ENCODE data around the gene STON1. TPM values are rescaled to one million over a fixed set of nuclear protein-coding genes. Genes with fewer than 3 reads are reported as not detected.
"Not testable (repeated sequence)": the region's sequence is repeated elsewhere in the genome, so short reads cannot be mapped to it uniquely, and the experiment has no call there.

Gene STON1
- total and polyA plus RNA-seq, 2 experiments from 2014 or later, result 3.0 to 5.6 TPM

DNA sequence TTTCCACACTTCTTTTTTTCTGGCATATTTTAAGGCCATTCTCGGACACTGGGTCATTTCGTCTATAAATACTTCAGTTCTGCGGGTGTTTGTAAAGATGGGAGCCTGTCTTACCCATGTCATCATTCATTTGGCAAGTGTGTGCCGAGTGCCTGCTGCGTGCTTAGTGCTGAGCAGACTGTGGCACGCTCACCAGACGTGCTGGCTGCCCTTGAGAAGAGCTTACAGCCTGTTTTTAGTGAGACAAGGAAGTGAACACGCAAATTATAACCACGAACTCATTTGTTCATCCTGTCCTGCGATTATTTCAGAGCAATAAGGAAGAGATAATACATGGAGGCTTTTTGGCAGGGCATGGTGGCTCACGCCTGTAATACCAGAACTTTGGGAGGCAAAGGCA is 10.4 kb upstream of the STON1 start:
- H3K27ac ChIP-seq, result no peak overlapping the region
- H3F3A ChIP-seq (ENCODE audit: insufficient read depth), result no peaks in the 10 kb centered on the region
- no peaks in the 10 kb centered on the region for H3K9me2 ChIP-seq (ENCODE audit: insufficient read depth)
- H3K27me3 ChIP-seq (replicated peaks; ENCODE audit: insufficient read depth), result no peaks in the 10 kb centered on the region
- H3K4me3 ChIP-seq, result no peak overlapping the region
- H4K20me1 ChIP-seq (ENCODE audit: insufficient read depth), result no peaks in the 10 kb centered on the region
- WGBS, 2 experiments (ENCODE audit: low coverage in 1 of 2, low lambda C conversion rate in 2 of 2, missing lambda C conversion rate in 2 of 2), result 58 to 63% methylated on average over 11 of the region's 11 CpGs
- in situ Hi-C loops (cut with MboI), result no loop called here
- H3K36me3 ChIP-seq (ENCODE audit: low read depth), result peaks cover 3% of the 10 kb centered on the region
- DNase-seq, result peak; percentile 43
- TF ChIP-seq EZH2phosphoT487 (IDR thresholded peaks at IDR 0.05; ENCODE audit: insufficient read depth, low read depth) (no peak), EZH2 (IDR thresholded peaks at IDR 0.05; ENCODE audit: insufficient read depth, poor library complexity, severe bottlenecking) (no peak)
- H3K4me1 ChIP-seq (ENCODE audit: insufficient read depth), result no peaks in the 10 kb centered on the region
- no peaks in the 10 kb centered on the region for H3K79me2 ChIP-seq (ENCODE audit: insufficient read depth)
- H3K4me2 ChIP-seq (ENCODE audit: unreplicated experiment), result no peak overlapping the region
- peak overlapping the region; percentile 7; the same call in 1 of the 2 replicates for H3K9ac ChIP-seq
- H2AFZ ChIP-seq, result no peak overlapping the region; the same call in 1 of the 2 replicates
- H3K9me3 ChIP-seq (ENCODE audit: low read depth), result no peaks in the 10 kb centered on the region

DNA sequence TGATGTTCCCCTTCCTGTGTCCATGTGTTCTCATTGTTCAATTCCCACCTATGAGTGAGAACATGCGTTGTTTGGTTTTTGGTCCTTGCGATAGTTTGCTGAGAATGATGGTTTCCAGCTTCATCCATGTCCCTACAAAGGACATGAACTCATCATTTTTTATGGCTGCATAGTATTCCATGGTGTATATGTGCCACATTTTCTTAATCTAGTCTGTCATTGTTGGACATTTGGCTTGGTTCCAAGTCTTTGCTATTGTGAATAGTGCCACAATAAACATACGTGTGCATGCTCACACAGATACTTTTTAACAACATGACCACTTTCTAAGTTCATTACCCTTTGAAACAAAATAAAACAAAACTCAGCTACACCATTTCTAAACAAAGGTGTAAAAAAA is 5.2 kb upstream of the STON1 start:
- 89 to 90% methylated on average over 3 of the region's 3 CpGs for WGBS, 2 experiments (ENCODE audit: low coverage in 1 of 2, low lambda C conversion rate in 2 of 2, missing lambda C conversion rate in 2 of 2)
- H3K9ac ChIP-seq; DNase-seq; H4K20me1 ChIP-seq (ENCODE audit: insufficient read depth); H3K4me3 ChIP-seq; H3K79me2 ChIP-seq (ENCODE audit: insufficient read depth); H3K4me1 ChIP-seq (ENCODE audit: insufficient read depth); H3K27me3 ChIP-seq (replicated peaks; ENCODE audit: insufficient read depth); H2AFZ ChIP-seq; H3K4me2 ChIP-seq (ENCODE audit: unreplicated experiment); H3K9me2 ChIP-seq (ENCODE audit: insufficient read depth); H3K9me3 ChIP-seq (ENCODE audit: low read depth); in situ Hi-C loops (cut with MboI); H3K36me3 ChIP-seq (ENCODE audit: low read depth); H3K27ac ChIP-seq: not testable (repeated sequence)
- peaks cover 21% of the 10 kb centered on the region; the same call in 1 of the 2 replicates for H3F3A ChIP-seq (ENCODE audit: insufficient read depth)

DNA sequence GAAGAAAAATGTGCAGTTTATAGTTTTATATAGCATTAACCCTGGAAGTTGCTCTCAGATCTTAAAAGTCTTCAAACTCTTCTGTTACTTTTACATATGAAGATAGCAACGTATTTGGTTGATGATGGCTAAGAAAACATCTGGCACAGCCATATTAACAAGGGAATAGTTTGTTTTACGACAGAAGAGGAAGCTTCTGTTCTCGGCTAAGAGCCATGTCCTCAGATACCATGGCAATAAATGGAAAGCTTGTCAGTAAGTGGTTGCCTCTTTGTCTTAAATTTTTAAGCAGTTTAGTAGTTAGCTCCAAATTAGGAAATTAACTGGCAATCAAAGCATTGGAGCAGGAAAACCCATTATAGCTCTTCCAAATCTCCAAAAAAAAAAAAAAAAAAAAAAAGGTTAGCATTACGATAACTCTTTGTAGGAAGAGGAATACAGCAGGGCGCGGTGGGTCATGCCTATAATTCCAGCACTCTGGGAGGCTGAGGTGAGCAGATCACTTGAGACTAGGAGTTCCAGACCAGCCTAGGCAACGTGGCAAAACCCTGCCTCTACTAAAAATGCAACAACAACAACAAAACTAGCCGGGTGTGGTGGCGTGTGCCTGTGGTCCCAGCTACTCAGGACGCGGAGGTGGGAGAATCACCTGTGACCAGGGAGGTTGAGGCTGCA is 4.5 kb upstream of the STON1 start:
- in situ Hi-C loops (cut with MboI), result no loop called here
- Histone ChIP-seq H3K9me3 (ENCODE audit: low read depth) (no peaks in the 10 kb centered on the region), H3K27ac (no peak overlapping the region), H4K20me1 (ENCODE audit: insufficient read depth) (no peaks in the 10 kb centered on the region), H3K79me2 (ENCODE audit: insufficient read depth) (no peaks in the 10 kb centered on the region), H3K27me3 (replicated peaks; ENCODE audit: insufficient read depth) (no peaks in the 10 kb centered on the region), H3K4me1 (ENCODE audit: insufficient read depth) (no peaks in the 10 kb centered on the region), H3K4me2 (ENCODE audit: unreplicated experiment) (no peak overlapping the region), H3K9me2 (ENCODE audit: insufficient read depth) (no peaks in the 10 kb centered on the region), H3K36me3 (ENCODE audit: low read depth) (no peaks in the 10 kb centered on the region), H3K4me3 (no peak overlapping the region), H3K9ac (no peak overlapping the region), H2AFZ (no peak overlapping the region), H3F3A (ENCODE audit: insufficient read depth) (peaks cover 21% of the 10 kb centered on the region)
- TF ChIP-seq EZH2phosphoT487 (IDR thresholded peaks at IDR 0.05; ENCODE audit: insufficient read depth, low read depth), result no peak
- TF ChIP-seq EZH2 (IDR thresholded peaks at IDR 0.05; ENCODE audit: insufficient read depth, poor library complexity, severe bottlenecking), result no peak
- no peak for DNase-seq
- WGBS, 2 experiments (ENCODE audit: low coverage in 1 of 2, low lambda C conversion rate in 2 of 2, missing lambda C conversion rate in 2 of 2), result 72% methylated on average over 11 of the region's 11 CpGs

DNA sequence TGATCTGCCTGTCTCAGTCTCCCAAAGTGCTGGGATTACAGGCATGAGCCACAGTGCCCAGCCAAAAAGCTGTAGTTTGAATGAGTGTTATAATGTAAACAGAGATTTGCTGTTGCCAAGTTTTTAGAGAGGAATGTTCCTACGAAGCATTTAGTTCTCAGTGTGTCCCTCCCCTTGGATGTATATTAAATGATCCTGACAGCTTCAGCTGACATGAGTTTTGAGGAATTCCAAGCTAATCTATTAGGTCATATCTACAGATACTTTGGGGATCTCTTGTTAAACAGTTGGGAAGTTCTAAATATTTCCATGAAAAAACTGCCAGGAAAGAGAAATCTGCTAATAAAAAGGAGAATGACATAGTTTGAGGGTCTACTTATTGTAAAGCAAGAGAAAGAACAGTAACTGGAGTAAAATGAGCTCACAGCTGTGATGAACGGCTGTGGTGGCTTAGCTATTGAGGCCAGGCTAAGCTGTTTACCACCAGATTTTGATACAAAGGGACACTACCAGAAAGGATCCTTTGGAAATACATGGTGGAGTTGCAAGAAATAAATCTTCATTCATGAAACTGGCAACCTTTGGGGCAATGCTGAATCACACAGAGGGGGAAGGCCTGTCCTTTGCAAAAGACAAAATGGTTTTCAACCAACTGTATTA is 2.6 kb upstream of the STON1 start:
- H3K4me3 ChIP-seq, result no peak overlapping the region
- no peak overlapping the region for H3K27ac ChIP-seq
- no peaks in the 10 kb centered on the region for H3K9me2 ChIP-seq (ENCODE audit: insufficient read depth)
- no peak overlapping the region for H3K4me2 ChIP-seq (ENCODE audit: unreplicated experiment)
- H4K20me1 ChIP-seq (ENCODE audit: insufficient read depth), result no peaks in the 10 kb centered on the region
- H3K4me1 ChIP-seq (ENCODE audit: insufficient read depth), result peaks cover 6% of the 10 kb centered on the region; the same call in 1 of the 2 replicates
- H3K79me2 ChIP-seq (ENCODE audit: insufficient read depth), result 0 out of 2 replicates have a peak, but pooled peaks cover under 1% of the 10 kb centered on the region
- in situ Hi-C loops (cut with MboI), result no loop called here
- H3K9me3 ChIP-seq (ENCODE audit: low read depth), result no peaks in the 10 kb centered on the region
- 87 to 95% methylated on average over 2 of the region's 2 CpGs for WGBS, 2 experiments (ENCODE audit: low coverage in 1 of 2, low lambda C conversion rate in 2 of 2, missing lambda C conversion rate in 2 of 2)
- H3K27me3 ChIP-seq (replicated peaks; ENCODE audit: insufficient read depth), result no peaks in the 10 kb centered on the region
- H2AFZ ChIP-seq, result no peak overlapping the region
- H3F3A ChIP-seq (ENCODE audit: insufficient read depth), result peaks cover 31% of the 10 kb centered on the region
- TF ChIP-seq EZH2 (IDR thresholded peaks at IDR 0.05; ENCODE audit: insufficient read depth, poor library complexity, severe bottlenecking), result no peak
- no peak for TF ChIP-seq EZH2phosphoT487 (IDR thresholded peaks at IDR 0.05; ENCODE audit: insufficient read depth, low read depth)
- H3K36me3 ChIP-seq (ENCODE audit: low read depth), result no peaks in the 10 kb centered on the region
- no peak overlapping the region for H3K9ac ChIP-seq
- no peak for DNase-seq

Data from GM23248 (cell line).